HG03064 (cell line): ENCODE measurements around the gene GADD45A.
A peak's percentile ranks its signal among the peaks of the same experiment; 100 is the strongest.
"Not testable (repeated sequence)": the region's sequence is repeated elsewhere in the genome, so short reads cannot be mapped to it uniquely, and the experiment has no call there.

Experiments
- ATAC-seq: cut with Tn5 transposase; IDR thresholded peaks from one replicate; pipeline ENCODE4 v1.9.1; 2021; ENCODE audit warnings: low read depth; ENCODE audit not compliant: unreplicated experiment

Gene GADD45A

GRCh38 chr1:67717876-67718275 lies 32.9 kb downstream of the GADD45A start:
- no peak for ATAC-seq

GRCh38 chr1:67719329-67720196 lies 34.6 kb downstream of the GADD45A start:
- no peak for ATAC-seq

GRCh38 chr1:67721112-67721511 lies 36.1 kb downstream of the GADD45A start:
- ATAC-seq: no peak

- no peak for ATAC-seq
Observed at GRCh38 chr1:67721650-67722291, 36.8 kb downstream of the GADD45A start.

- ATAC-seq: no peak
Observed at GRCh38 chr1:67722292-67722944, 37.4 kb downstream of the GADD45A start.

- no peak for ATAC-seq
Observed at GRCh38 chr1:67723126-67723525, 38.1 kb downstream of the GADD45A start.

GRCh38 chr1:67723620-67724019 lies 38.6 kb downstream of the GADD45A start:
- ATAC-seq: peak; percentile 61

GRCh38 chr1:67724928-67725560 lies 40.0 kb downstream of the GADD45A start:
- ATAC-seq: no peak

- ATAC-seq: no peak
Observed at GRCh38 chr1:67726224-67726623, 41.2 kb downstream of the GADD45A start.

- ATAC-seq: no peak
Observed at GRCh38 chr1:67729872-67730271, 44.9 kb downstream of the GADD45A start.

GRCh38 chr1:67730312-67730711 lies 45.3 kb downstream of the GADD45A start:
- not testable (repeated sequence) for ATAC-seq

- ATAC-seq: no peak
Observed at GRCh38 chr1:67731322-67731721, 46.3 kb downstream of the GADD45A start.

GRCh38 chr1:67732750-67733151 lies 47.8 kb downstream of the GADD45A start:
- no peak for ATAC-seq

- ATAC-seq: no peak
Observed at GRCh38 chr1:67733681-67734322, 48.8 kb downstream of the GADD45A start.

GRCh38 chr1:67734323-67734690 lies 49.3 kb downstream of the GADD45A start:
- no peak for ATAC-seq

- ATAC-seq: no peak
Observed at GRCh38 chr1:67735206-67735605, 50.2 kb downstream of the GADD45A start.

GRCh38 chr1:67735806-67736627 lies 51.0 kb downstream of the GADD45A start:
- ATAC-seq: peak; percentile 93

- no peak for ATAC-seq
Observed at GRCh38 chr1:67736750-67737149, 51.7 kb downstream of the GADD45A start.

- no peak for ATAC-seq
Observed at GRCh38 chr1:67737875-67738274, 52.9 kb downstream of the GADD45A start.
